A172 (cell line): Measurements from ENCODE around the gene PCDH12. TPM values are rescaled to one million over a fixed set of nuclear protein-coding genes. Genes with fewer than 3 reads are reported as not detected.

Source experiments
- DNase-seq: peaks from one replicate; pipeline ENCODE4 v3.0.0-alpha.2; 2015; ENCODE audit warnings: low spot score
- total RNA-seq: library from RNA; depleted of rRNA; stranded (reverse); fragments of >200 nt; shearing (Covaris generic); gene quantifications from 2 replicates; pipeline ENCODE4 v1.2.3, GENCODE V29; 2014; rRNA removed

Gene PCDH12
- 0.07 TPM in 1 of 2 replicates, not detected in the other for total RNA-seq

- peak; percentile 33 for DNase-seq
Observed at GRCh38 chr5:141958113-141958512, at the start of gene PCDH12. Gene PCDH12 (minus strand): TSS chr5:141958202. CDS start chr5:141957851, 351 bp downstream.

- DNase-seq, result no peak
Observed at GRCh38 chr5:142007237-142007544, 49.2 kb upstream of the PCDH12 start.

- DNase-seq, result no peak
Observed at GRCh38 chr5:142006363-142007236, 48.6 kb upstream of the PCDH12 start.

- DNase-seq, result no peak
Observed at GRCh38 chr5:142003266-142003800, 45.3 kb upstream of the PCDH12 start.

- DNase-seq, result no peak
Observed at GRCh38 chr5:142000704-142001484, 42.9 kb upstream of the PCDH12 start.

GRCh38 chr5:142000173-142000572 is 42.2 kb upstream of the PCDH12 start:
- no peak for DNase-seq

GRCh38 chr5:141997358-141997960 is 39.5 kb upstream of the PCDH12 start:
- no peak for DNase-seq

- DNase-seq, result no peak
Observed at GRCh38 chr5:141995656-141996055, 37.7 kb upstream of the PCDH12 start.

GRCh38 chr5:141994511-141995136 is 36.6 kb upstream of the PCDH12 start:
- DNase-seq, result no peak

GRCh38 chr5:141992349-141992963 is 34.5 kb upstream of the PCDH12 start:
- peak; percentile 75 for DNase-seq

GRCh38 chr5:141989720-141990119 is 31.7 kb upstream of the PCDH12 start:
- DNase-seq, result no peak

GRCh38 chr5:141986072-141986471 is 28.1 kb upstream of the PCDH12 start:
- DNase-seq, result no peak

GRCh38 chr5:141982626-141983025 is 24.6 kb upstream of the PCDH12 start:
- no peak for DNase-seq

GRCh38 chr5:141978389-141978788 is 20.4 kb upstream of the PCDH12 start:
- DNase-seq, result no peak

GRCh38 chr5:141976176-141976575 is 18.2 kb upstream of the PCDH12 start:
- DNase-seq, result no peak

- DNase-seq, result peak; percentile 14
Observed at GRCh38 chr5:141973871-141974595, 16.0 kb upstream of the PCDH12 start.

- peak; percentile 47 for DNase-seq
Observed at GRCh38 chr5:141969783-141970771, 12.1 kb upstream of the PCDH12 start.

GRCh38 chr5:141968914-141969608 is 11.1 kb upstream of the PCDH12 start, which contains the start of gene RNF14:
Gene RNF14 (plus strand): TSS chr5:141969105. CDS start chr5:141973589, 4,484 bp downstream.
- peak; percentile 94 for DNase-seq

- DNase-seq, result no peak
Observed at GRCh38 chr5:141966963-141967333, 8.9 kb upstream of the PCDH12 start.
